ENCODE results near the gene STAMBP. TPM values are rescaled to one million over a fixed set of nuclear protein-coding genes. Genes with fewer than 3 reads are reported as not detected.
"Not testable (repeated sequence)": the region's sequence is repeated elsewhere in the genome, so short reads cannot be mapped to it uniquely, and the experiment has no call there.

The STAMBP gene
- total and polyA plus RNA-seq, 4 donors = 10.2 to 27.1 (median 15.9) TPM

DNA sequence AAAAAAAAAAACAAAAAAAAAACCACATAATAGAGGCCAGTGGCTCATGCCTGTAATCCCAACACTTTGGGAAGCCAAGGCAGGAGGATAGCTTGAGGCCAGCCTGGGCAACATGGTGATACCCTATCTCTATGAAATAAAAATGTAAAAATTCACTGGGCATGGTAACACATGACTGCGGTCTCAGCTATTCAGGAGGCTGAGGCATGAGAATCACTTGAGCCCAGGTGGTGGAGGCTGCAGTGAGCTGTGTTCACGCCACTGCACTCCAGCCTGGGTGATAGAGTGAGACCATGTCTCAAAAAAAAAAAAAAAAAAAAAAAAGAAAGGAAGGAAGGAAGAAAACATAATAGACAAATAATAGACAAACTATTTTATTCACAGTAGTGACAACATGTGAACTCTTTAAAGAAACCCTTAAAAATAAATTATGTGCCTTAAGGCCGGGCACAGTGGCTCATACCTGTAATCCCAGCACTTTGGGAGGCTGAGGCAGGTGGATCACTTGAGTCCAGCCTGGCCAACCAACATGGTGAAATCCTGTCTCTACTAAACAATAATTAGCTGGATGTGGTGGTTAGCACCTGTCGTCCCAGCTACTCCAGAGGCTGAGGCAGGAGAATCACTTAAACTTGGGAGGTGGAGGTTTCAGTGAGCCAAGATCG is 75.3 kb downstream of the STAMBP start:
- H3K36me3 ChIP-seq (ENCODE audit: control insufficient read depth in 4 of 4, insufficient read depth in 3 of 4, low read depth in 1 of 4, low read length in 3 of 4); H3K4me3 ChIP-seq (ENCODE audit: low read depth in 1 of 3, low read length in 3 of 3); H3K9me3 ChIP-seq (ENCODE audit: control insufficient read depth in 4 of 4, low read length in 3 of 4); H3K27ac ChIP-seq (ENCODE audit: low read depth in 1 of 2, low read length in 2 of 2); H3K9ac ChIP-seq (ENCODE audit: low read depth in 1 of 2, low read length in 2 of 2); DNase-seq (ENCODE audit: low spot score); H3K4me1 ChIP-seq (ENCODE audit: control insufficient read depth in 4 of 4, insufficient read depth in 4 of 4, low read length in 3 of 4); H3K27me3 ChIP-seq (ENCODE audit: control insufficient read depth in 4 of 4, insufficient read depth in 4 of 4, low read length in 3 of 4): not testable (repeated sequence)
- WGBS = 90% methylated on average over 5 of the region's 5 CpGs

DNA sequence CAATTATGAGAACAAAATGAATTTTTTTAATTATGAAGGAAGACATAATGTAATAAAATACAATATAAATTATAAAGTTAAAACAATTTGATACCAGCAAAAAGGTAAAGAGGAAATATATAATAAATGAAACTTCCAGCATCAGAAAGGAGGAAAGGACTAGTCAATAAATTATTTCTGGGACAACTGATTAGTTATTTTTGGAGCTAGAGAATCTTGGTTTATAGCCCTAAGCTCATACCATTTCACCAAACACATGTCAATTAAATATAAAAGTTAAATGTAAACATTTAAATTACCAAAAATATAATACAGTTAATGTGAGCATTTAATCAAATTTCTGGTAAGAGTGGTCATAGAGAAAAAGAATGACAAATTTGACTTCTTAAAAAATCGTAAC is 76.2 kb downstream of the STAMBP start:
- no peaks in the 10 kb centered on the region for H3K36me3 ChIP-seq (ENCODE audit: control insufficient read depth in 4 of 4, insufficient read depth in 3 of 4, low read depth in 1 of 4, low read length in 3 of 4)
- H3K4me1 ChIP-seq (ENCODE audit: control insufficient read depth in 4 of 4, insufficient read depth in 4 of 4, low read length in 3 of 4) = no peaks in the 10 kb centered on the region
- 85% methylated on average over 1 of the region's 1 CpG for WGBS
- no peak overlapping the region for H3K9ac ChIP-seq (ENCODE audit: low read depth in 1 of 2, low read length in 2 of 2)
- no peak for DNase-seq (ENCODE audit: low spot score)
- no peak overlapping the region for H3K4me3 ChIP-seq (ENCODE audit: low read depth in 1 of 3, low read length in 3 of 3)
- no peak overlapping the region for H3K27ac ChIP-seq (ENCODE audit: low read depth in 1 of 2, low read length in 2 of 2)
- H3K9me3 ChIP-seq (ENCODE audit: control insufficient read depth in 4 of 4, low read length in 3 of 4) = no peaks in the 10 kb centered on the region
- no peaks in the 10 kb centered on the region for H3K27me3 ChIP-seq (ENCODE audit: control insufficient read depth in 4 of 4, insufficient read depth in 4 of 4, low read length in 3 of 4)
- TF ChIP-seq, protein P1, sequence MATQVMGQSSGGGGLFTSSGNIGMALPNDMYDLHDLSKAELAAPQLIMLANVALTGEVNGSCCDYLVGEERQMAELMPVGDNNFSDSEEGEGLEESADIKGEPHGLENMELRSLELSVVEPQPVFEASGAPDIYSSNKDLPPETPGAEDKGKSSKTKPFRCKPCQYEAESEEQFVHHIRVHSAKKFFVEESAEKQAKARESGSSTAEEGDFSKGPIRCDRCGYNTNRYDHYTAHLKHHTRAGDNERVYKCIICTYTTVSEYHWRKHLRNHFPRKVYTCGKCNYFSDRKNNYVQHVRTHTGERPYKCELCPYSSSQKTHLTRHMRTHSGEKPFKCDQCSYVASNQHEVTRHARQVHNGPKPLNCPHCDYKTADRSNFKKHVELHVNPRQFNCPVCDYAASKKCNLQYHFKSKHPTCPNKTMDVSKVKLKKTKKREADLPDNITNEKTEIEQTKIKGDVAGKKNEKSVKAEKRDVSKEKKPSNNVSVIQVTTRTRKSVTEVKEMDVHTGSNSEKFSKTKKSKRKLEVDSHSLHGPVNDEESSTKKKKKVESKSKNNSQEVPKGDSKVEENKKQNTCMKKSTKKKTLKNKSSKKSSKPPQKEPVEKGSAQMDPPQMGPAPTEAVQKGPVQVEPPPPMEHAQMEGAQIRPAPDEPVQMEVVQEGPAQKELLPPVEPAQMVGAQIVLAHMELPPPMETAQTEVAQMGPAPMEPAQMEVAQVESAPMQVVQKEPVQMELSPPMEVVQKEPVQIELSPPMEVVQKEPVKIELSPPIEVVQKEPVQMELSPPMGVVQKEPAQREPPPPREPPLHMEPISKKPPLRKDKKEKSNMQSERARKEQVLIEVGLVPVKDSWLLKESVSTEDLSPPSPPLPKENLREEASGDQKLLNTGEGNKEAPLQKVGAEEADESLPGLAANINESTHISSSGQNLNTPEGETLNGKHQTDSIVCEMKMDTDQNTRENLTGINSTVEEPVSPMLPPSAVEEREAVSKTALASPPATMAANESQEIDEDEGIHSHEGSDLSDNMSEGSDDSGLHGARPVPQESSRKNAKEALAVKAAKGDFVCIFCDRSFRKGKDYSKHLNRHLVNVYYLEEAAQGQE (IDR thresholded peaks at IDR 0.05) = no peak
- no peak for TF ChIP-seq FOXA2 (IDR thresholded peaks at IDR 0.05)

DNA sequence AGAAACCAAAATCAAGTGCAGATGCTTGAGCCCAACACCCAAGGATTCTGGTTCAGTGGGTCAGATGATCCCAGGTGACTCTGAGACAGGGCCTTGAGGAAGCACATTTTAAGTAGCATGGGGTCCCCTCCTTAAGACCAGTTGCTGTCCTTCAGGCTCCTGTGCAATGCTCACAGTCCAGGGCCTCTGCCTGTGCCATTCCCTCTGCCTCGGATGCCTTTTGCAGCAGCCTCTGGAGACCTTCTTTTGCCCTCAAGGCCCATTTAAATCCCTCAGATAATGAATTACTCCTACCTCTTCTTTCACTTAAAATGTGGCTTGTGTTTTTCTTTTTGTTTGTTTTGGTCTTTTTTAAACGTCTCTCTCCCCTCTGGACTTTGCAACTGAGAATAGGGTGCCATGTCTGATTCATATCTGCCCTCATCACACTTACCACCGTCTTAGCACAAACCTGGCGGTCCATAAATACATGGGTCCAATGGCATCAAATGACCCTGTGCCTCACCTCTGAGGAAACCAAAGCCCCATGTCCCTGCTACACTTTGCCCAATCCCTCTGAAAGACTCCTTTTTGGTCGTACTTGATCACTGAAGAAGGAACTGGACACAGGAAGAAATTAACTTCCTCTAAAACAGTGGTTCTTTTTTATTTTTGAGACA is 78.2 kb downstream of the STAMBP start:
- Histone ChIP-seq H3K27ac (ENCODE audit: low read depth in 1 of 2, low read length in 2 of 2) (no peak overlapping the region), H3K4me1 (ENCODE audit: control insufficient read depth in 4 of 4, insufficient read depth in 4 of 4, low read length in 3 of 4) (no peaks in the 10 kb centered on the region), H3K4me3 (ENCODE audit: low read depth in 1 of 3, low read length in 3 of 3) (no peak overlapping the region), H3K27me3 (ENCODE audit: control insufficient read depth in 4 of 4, insufficient read depth in 4 of 4, low read length in 3 of 4) (no peaks in the 10 kb centered on the region), H3K36me3 (ENCODE audit: control insufficient read depth in 4 of 4, insufficient read depth in 3 of 4, low read depth in 1 of 4, low read length in 3 of 4) (no peaks in the 10 kb centered on the region), H3K9me3 (ENCODE audit: control insufficient read depth in 4 of 4, low read length in 3 of 4) (no peaks in the 10 kb centered on the region), H3K9ac (ENCODE audit: low read depth in 1 of 2, low read length in 2 of 2) (no peak overlapping the region)
- no peak for DNase-seq (ENCODE audit: low spot score)
- 72% methylated on average over 5 of the region's 5 CpGs for WGBS
- TF ChIP-seq, protein P2, sequence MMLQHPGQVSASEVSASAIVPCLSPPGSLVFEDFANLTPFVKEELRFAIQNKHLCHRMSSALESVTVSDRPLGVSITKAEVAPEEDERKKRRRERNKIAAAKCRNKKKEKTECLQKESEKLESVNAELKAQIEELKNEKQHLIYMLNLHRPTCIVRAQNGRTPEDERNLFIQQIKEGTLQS (IDR thresholded peaks at IDR 0.05) = no peak
- TF ChIP-seq GABPA (IDR thresholded peaks at IDR 0.05 in 1 of 2, conservative IDR thresholded peaks at IDR 0.05 in 1 of 2) (no peak), JUND (IDR thresholded peaks at IDR 0.05) (no peak), RXRA (IDR thresholded peaks at IDR 0.05) (no peak), HNF4G (IDR thresholded peaks at IDR 0.05) (no peak), YY1 (IDR thresholded peaks at IDR 0.05) (no peak)
- TF ChIP-seq, protein P1 (IDR thresholded peaks at IDR 0.05) = no peak
